H1 (cell line): Measurements from ENCODE around the gene C17orf50. TPM values are rescaled to one million over a fixed set of nuclear protein-coding genes. Genes with fewer than 3 reads are reported as not detected.

Experiments
- CTCF ChIA-PET: fragments of 300-600 bp; sonication (Branson Sonifier 250); formaldehyde crosslinking; loops from one replicate; lab custom pipeline; 2021; ENCODE audit not compliant: partially characterized antibody; lab: Charles Lee
- POLR2A ChIA-PET: fragments of 300-600 bp; sonication (Branson Sonifier 250); formaldehyde crosslinking; loops from one replicate; lab custom pipeline; 2021; ENCODE audit warnings: inconsistent platforms; ENCODE audit not compliant: partially characterized antibody; lab: Charles Lee
- DNase-seq, 2 experiments: peaks; one replicate each; pipeline versions ENCODE4 v3.0.0 to v3.0.0-alpha.2; 2010 to 2022; ENCODE audit warnings: low spot score in 2 of 2, low read depth in 1 of 2, mixed read lengths in 1 of 2
- FAIRE-seq: peaks from 2 replicates; lab custom pipeline; 2011; peaks lifted over from hg19 to GRCh38; lab: Jason Lieb, UNC
- H2AFZ ChIP-seq: 2 replicates; pipeline ENCODE4 v1.8.1; 2012; ENCODE audit warnings: low read length, inconsistent platforms
- H2AK5ac ChIP-seq: 2 replicates; pipeline ENCODE4 v1.6.1; 2013; ENCODE audit warnings: low read depth, low read length
- H2BK120ac ChIP-seq: replicated peaks from 2 replicates; pipeline ENCODE3; 2013; ENCODE audit warnings: low read depth, low read length, inconsistent platforms
- H2BK12ac ChIP-seq: 2 replicates; pipeline ENCODE4 v1.6.1; 2013; ENCODE audit warnings: low read depth, low read length
- H2BK15ac ChIP-seq: 2 replicates; pipeline ENCODE4 v1.6.1; 2013; ENCODE audit warnings: low read length
- H2BK20ac ChIP-seq: 2 replicates; pipeline ENCODE4 v1.6.1; 2013; ENCODE audit warnings: low read length
- H2BK5ac ChIP-seq: 2 replicates; pipeline ENCODE4 v1.6.1; 2013; ENCODE audit warnings: low read depth, low read length
- H3K14ac ChIP-seq: 2 replicates; pipeline ENCODE4 v1.6.1; 2013; ENCODE audit warnings: inconsistent platforms; ENCODE audit not compliant: insufficient read length
- H3K18ac ChIP-seq: 2 replicates; pipeline ENCODE4 v1.6.1; 2013; ENCODE audit warnings: low read length; ENCODE audit errors: extremely low read depth
- H3K23ac ChIP-seq: 2 replicates; pipeline ENCODE4 v1.6.1; 2013; ENCODE audit warnings: inconsistent platforms; ENCODE audit not compliant: insufficient read length
- H3K23me2 ChIP-seq: 2 replicates; pipeline ENCODE4 v1.6.1; 2013; ENCODE audit warnings: low read depth, low read length
- H3K27ac ChIP-seq: 2 replicates; pipeline ENCODE4 v1.6.1; 2011; ENCODE audit warnings: low read depth, low read length, inconsistent platforms
- H3K27me3 ChIP-seq, 4 experiments: replicated peaks in 1 of 4; 1 replicate in 1 of 4; 2 replicates in 3 of 4; pipeline versions ENCODE4 v1.6.1 to v1.8.1; 2011 to 2013; ENCODE audit warnings: low read length in 3 of 4, mild to moderate bottlenecking in 3 of 4, inconsistent platforms in 2 of 4, mixed read lengths in 2 of 4, moderate library complexity in 1 of 4; ENCODE audit not compliant: control insufficient read depth in 3 of 4, insufficient read depth in 3 of 4; ENCODE audit errors: extremely low read depth in 1 of 4
- H3K36me3 ChIP-seq, 4 experiments: 2 replicates each; pipeline versions ENCODE4 v1.6.1 to v1.8.1; 2011 to 2013; ENCODE audit warnings: mild to moderate bottlenecking in 4 of 4, low read length in 3 of 4, moderate library complexity in 2 of 4, control low read depth in 1 of 4, inconsistent platforms in 1 of 4; ENCODE audit not compliant: insufficient read depth in 4 of 4, control insufficient read depth in 2 of 4
- H3K4ac ChIP-seq: replicated peaks from 2 replicates; pipeline ENCODE3; 2013; ENCODE audit warnings: low read length, low read depth, mixed read lengths, inconsistent platforms; ENCODE audit not compliant: insufficient read length
- H3K4me1 ChIP-seq, 4 experiments: replicated peaks in 1 of 4; 1 replicate in 1 of 4; 2 replicates in 3 of 4; pipeline versions ENCODE4 v1.6.1 to v1.8.1; 2011 to 2013; ENCODE audit warnings: low read length in 3 of 4, inconsistent platforms in 2 of 4, mixed read lengths in 1 of 4; ENCODE audit not compliant: insufficient read depth in 4 of 4, control insufficient read depth in 3 of 4
- H3K4me2 ChIP-seq, 2 experiments: 2 replicates each; pipeline versions ENCODE4 v1.6.1 to v1.8.1; 2011 to 2013; ENCODE audit warnings: low read depth in 2 of 2, low read length in 2 of 2, control low read depth in 1 of 2, inconsistent platforms in 1 of 2, mild to moderate bottlenecking in 1 of 2; ENCODE audit not compliant: insufficient read depth in 1 of 2
- H3K4me3 ChIP-seq, 4 experiments: fragments of 200-600, 300-600 bp in 1 of 4; sonication (generic), shearing (Covaris generic), sonication (Bioruptor Twin) in 1 of 4; 2 replicates each; pipeline versions ENCODE4 v1.5.1 to v1.8.1; 2011 to 2016; ENCODE audit warnings: low read length in 4 of 4, low read depth in 3 of 4, control low read depth in 2 of 4, inconsistent platforms in 2 of 4, mild to moderate bottlenecking in 2 of 4, mixed read lengths in 1 of 4, moderate library complexity in 1 of 4; ENCODE audit not compliant: insufficient read depth in 2 of 4; ENCODE audit errors: extremely low read depth in 1 of 4
- H3K56ac ChIP-seq: replicated peaks from 2 replicates; pipeline ENCODE3; 2013; ENCODE audit warnings: low read depth, mild to moderate bottlenecking, mixed read lengths, low read length, inconsistent platforms; ENCODE audit not compliant: insufficient read length
- H3K79me1 ChIP-seq: 2 replicates; pipeline ENCODE4 v1.6.1; 2013; ENCODE audit warnings: low read depth, low read length, control low read depth
- H3K79me2 ChIP-seq, 2 experiments: 2 replicates each; pipeline versions ENCODE4 v1.6.1 to v1.8.1; 2012 to 2013; ENCODE audit warnings: low read length in 2 of 2, mild to moderate bottlenecking in 2 of 2, inconsistent platforms in 1 of 2; ENCODE audit not compliant: insufficient read depth in 2 of 2, control insufficient read depth in 1 of 2
- H3K9ac ChIP-seq, 4 experiments: replicated peaks in 1 of 4; 1 replicate in 1 of 4; 2 replicates in 3 of 4; pipeline versions ENCODE4 v1.6.1 to v1.8.1; 2011 to 2013; ENCODE audit warnings: low read depth in 3 of 4, low read length in 3 of 4, control low read depth in 2 of 4, mild to moderate bottlenecking in 2 of 4, moderate library complexity in 2 of 4, inconsistent platforms in 1 of 4; ENCODE audit errors: extremely low read depth in 1 of 4
- H3K9me3 ChIP-seq, 2 experiments: 2 replicates each; pipeline versions ENCODE4 v1.6.1 to v1.8.1; 2012 to 2013; ENCODE audit warnings: mild to moderate bottlenecking in 2 of 2, moderate library complexity in 2 of 2, control low read depth in 1 of 2, inconsistent platforms in 1 of 2, low read depth in 1 of 2, low read length in 1 of 2, mixed read lengths in 1 of 2; ENCODE audit not compliant: insufficient read depth in 2 of 2
- H4K20me1 ChIP-seq, 2 experiments: replicated peaks in 1 of 2; 2 replicates each; pipeline versions ENCODE3 to v1.8.1; 2011 to 2013; ENCODE audit warnings: inconsistent platforms in 2 of 2, low read length in 2 of 2, mild to moderate bottlenecking in 1 of 2; ENCODE audit not compliant: insufficient read depth in 2 of 2, control insufficient read depth in 1 of 2
- H4K5ac ChIP-seq: 2 replicates; pipeline ENCODE4 v1.6.1; 2013; ENCODE audit warnings: low read length, low read depth, mixed read lengths, inconsistent platforms; ENCODE audit not compliant: insufficient read length
- H4K8ac ChIP-seq: 2 replicates; pipeline ENCODE4 v1.8.0; 2013; ENCODE audit warnings: mild to moderate bottlenecking, moderate library complexity, low read length, inconsistent platforms; ENCODE audit not compliant: insufficient read depth; ENCODE audit errors: extremely low read depth
- H4K91ac ChIP-seq: replicated peaks from 2 replicates; pipeline ENCODE3; 2013; ENCODE audit warnings: low read length, mixed read lengths, inconsistent platforms; ENCODE audit not compliant: insufficient read length
- CBX8 ChIP-seq: fragments of 300-800, 300-1000 bp; sonication (generic); IDR thresholded peaks from 2 replicates; pipeline ENCODE4 v1.7.1; 2016; ENCODE audit warnings: low read depth, low read length, borderline replicate concordance
- FOSL1 ChIP-seq: IDR thresholded peaks from 2 replicates; pipeline ENCODE4 v1.6.1; 2011; ENCODE audit warnings: mild to moderate bottlenecking, low read depth, low read length, moderate library complexity; ENCODE audit not compliant: insufficient read depth
- JUND ChIP-seq: IDR thresholded peaks from 2 replicates; pipeline ENCODE4 v1.6.1; 2011; ENCODE audit warnings: mild to moderate bottlenecking, improper control_type of control experiment, low read length
- KDM1A ChIP-seq: fragments of 200-600, 300-600 bp; sonication (generic); IDR thresholded peaks from 2 replicates; pipeline ENCODE4 v1.7.1; 2016; ENCODE audit warnings: mild to moderate bottlenecking, low read length, borderline replicate concordance
- PHF8 ChIP-seq: fragments of 200-600 bp; sonication (generic); conservative IDR thresholded peaks from 2 replicates; pipeline ENCODE4 v1.7.1; 2012; ENCODE audit warnings: low read depth, mild to moderate bottlenecking, inconsistent platforms, low read length, moderate library complexity
- SAP30 ChIP-seq: fragments of 300-600 bp; sonication (generic); IDR thresholded peaks from 2 replicates; pipeline ENCODE4 v1.7.1; 2012; ENCODE audit warnings: low read length, moderate library complexity, mild to moderate bottlenecking, inconsistent platforms; ENCODE audit not compliant: insufficient read depth, insufficient replicate concordance
- SIX5 ChIP-seq: IDR thresholded peaks from 2 replicates; pipeline ENCODE4 v1.6.1; 2011; ENCODE audit warnings: mild to moderate bottlenecking, low read depth, low read length
- SUZ12 ChIP-seq: fragments of 200-600 bp; sonication (generic); IDR thresholded peaks from 2 replicates; pipeline ENCODE4 v1.6.1; 2012; ENCODE audit warnings: mild to moderate bottlenecking, inconsistent platforms, low read length, moderate library complexity, mixed read lengths
- TBP ChIP-seq: IDR thresholded peaks from 2 replicates; pipeline ENCODE4 v1.6.1; 2011; ENCODE audit warnings: low read depth, low read length, improper control_type of control experiment
- TEAD4 ChIP-seq: IDR thresholded peaks from 2 replicates; pipeline ENCODE4 v1.6.1; 2012; ENCODE audit warnings: low read depth, low read length, inconsistent platforms, mixed read lengths
- YY1 ChIP-seq: IDR thresholded peaks from 2 replicates; pipeline ENCODE4 v1.6.1; 2011; ENCODE audit warnings: low read depth, mild to moderate bottlenecking, low read length
- WGBS, 2 experiments: shearing (Covaris generic) in 1 of 2; methylation state at CpG; one replicate each; pipeline versions ENCODE4 v1.1.6 to v1.1.7; 2013 to 2015; ENCODE audit warnings: low lambda C conversion rate in 2 of 2, mixed read lengths in 2 of 2, inconsistent platforms in 1 of 2, low coverage in 1 of 2, missing lambda C conversion rate in 1 of 2; ENCODE audit not compliant: insufficient replicate concordance in 2 of 2, insufficient coverage in 1 of 2, insufficient read length in 1 of 2; ENCODE audit errors: extremely low coverage in 1 of 2, missing lambda C conversion rate in 1 of 2; 5-methylcytosine and 5-hydroxymethylcytosine counted together
- polyA plus RNA-seq, 7 experiments: library from polyadenylated mRNA; depleted of rRNA in 3 of 7; stranded (reverse) in 5 of 7; unstranded in 2 of 7; fragments of >200 nt in 5 of 7; fragments of 200-250 nt in 2 of 7; gene quantifications; 1 replicate in 5 of 7; 2 replicates in 1 of 7; 4 replicates in 1 of 7; pipeline versions ENCODE4 v1.2.1 to v1.2.3, GENCODE V29; 2011 to 2013; ENCODE audit warnings: missing spikeins in 2 of 7, mixed read lengths in 2 of 7
- total RNA-seq: library from RNA; stranded (reverse); fragmentation: NEBNext Ultra II Directional; extraction: Animal tissue kit (Norgen Biotek cat#: 25700); gene quantifications from 2 replicates; pipeline ENCODE4 v1.2.1, GENCODE V29; 2021
- TF ChIP-seq, protein P1 (sequence below): IDR thresholded peaks from 2 replicates; pipeline ENCODE4 v1.6.1; 2012; ENCODE audit warnings: low read length, inconsistent platforms

Gene C17orf50
- total and polyA plus RNA-seq, 2 of the 8 experiments (the other 6 are each of a cell fraction or from before 2014, with no cell fraction given), result 0.12 TPM; not detected in 1

DNA sequence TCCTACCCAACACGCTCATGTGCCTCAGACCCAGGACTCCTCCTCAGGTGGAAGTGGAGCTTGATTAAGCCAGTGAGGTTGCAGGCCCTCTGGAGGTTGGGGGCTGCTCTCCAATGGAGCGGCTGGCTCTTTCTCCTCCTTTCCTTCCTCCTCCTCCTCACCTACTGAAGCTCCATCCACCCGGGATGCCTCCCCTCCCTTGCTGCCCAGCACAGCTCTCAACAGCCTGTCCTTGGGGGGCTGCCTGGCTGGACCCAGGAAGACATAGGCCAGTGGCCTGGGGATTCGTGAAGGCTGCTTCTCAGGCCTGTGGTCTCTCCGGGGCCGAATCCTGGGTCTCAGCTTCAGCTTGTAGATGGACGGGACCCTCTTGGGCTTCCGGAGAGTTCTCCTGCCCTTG is 15.9 kb upstream of the C17orf50 start:
- Histone ChIP-seq H2BK15ac (no peak overlapping the region), H4K5ac (no peak overlapping the region), H3K23me2 (peaks cover 5% of the 10 kb centered on the region; the same call in 1 of the 2 replicates), H2BK5ac (no peak overlapping the region), H3K14ac (no peak overlapping the region), H3K79me2 (no peaks in the 10 kb centered on the region), H3K4me2 (no peak overlapping the region), H3K79me1 (no peaks in the 10 kb centered on the region; the same call in 1 of the 2 replicates), H4K91ac (no peak overlapping the region), H2BK120ac (no peak overlapping the region), H2BK20ac (no peak overlapping the region), H4K8ac (no peak overlapping the region), H3K4me3 (no peak overlapping the region), H3K9me3 (peaks cover 8 to 11% of the 10 kb centered on the region in 2 experiments; a peak in 2 of 4 replicates), H3K23ac (no peak overlapping the region), H3K4ac (no peak overlapping the region), H3K56ac (no peak overlapping the region), H3K36me3 (peaks cover 0 to 8% (median 0%) of the 10 kb centered on the region in 4 experiments; a peak in 1 of 8 replicates), H4K20me1 (peaks cover 0 to 10% of the 10 kb centered on the region in 2 experiments), H2BK12ac (no peak overlapping the region), H2AK5ac (no peak overlapping the region), H2AFZ (no peak overlapping the region), H3K27me3 (peaks cover 11 to 36% (median 33%) of the 10 kb centered on the region in 4 experiments), H3K4me1 (peaks cover 0 to 9% (median 4%) of the 10 kb centered on the region in 4 experiments; a peak in 5 of 7 replicates), H3K27ac (no peak overlapping the region), H3K18ac (no peak overlapping the region), H3K9ac (no peak overlapping the region)
- DNase-seq (no peak), FAIRE-seq (no peak)
- ChIA-PET CTCF (interaction anchor here (0.6 to 8.4 kb wide), 14 partner anchors 12 to 148 kb away, joined by 3 to 166 read pairs (median 3); partner anchors contain the start of gene RASL10B), POLR2A (interaction anchor here (1.8 kb wide), 1 partner anchor 19 kb away, joined by 4 read pairs; no protein-coding TSS in a partner anchor)
- WGBS, 2 experiments, result 80% methylated on average over 5 of the region's 8 CpGs; no CpG with 5 or more reads in 1 of the 2 experiments
- TF ChIP-seq TEAD4 (no peak), SAP30 (no peak), PHF8 (no peak), SUZ12 (no peak), CBX8 (no peak), SIX5 (no peak), JUND (no peak), TBP (no peak), FOSL1 (no peak), YY1 (no peak), KDM1A (no peak)
- TF ChIP-seq, protein P1, sequence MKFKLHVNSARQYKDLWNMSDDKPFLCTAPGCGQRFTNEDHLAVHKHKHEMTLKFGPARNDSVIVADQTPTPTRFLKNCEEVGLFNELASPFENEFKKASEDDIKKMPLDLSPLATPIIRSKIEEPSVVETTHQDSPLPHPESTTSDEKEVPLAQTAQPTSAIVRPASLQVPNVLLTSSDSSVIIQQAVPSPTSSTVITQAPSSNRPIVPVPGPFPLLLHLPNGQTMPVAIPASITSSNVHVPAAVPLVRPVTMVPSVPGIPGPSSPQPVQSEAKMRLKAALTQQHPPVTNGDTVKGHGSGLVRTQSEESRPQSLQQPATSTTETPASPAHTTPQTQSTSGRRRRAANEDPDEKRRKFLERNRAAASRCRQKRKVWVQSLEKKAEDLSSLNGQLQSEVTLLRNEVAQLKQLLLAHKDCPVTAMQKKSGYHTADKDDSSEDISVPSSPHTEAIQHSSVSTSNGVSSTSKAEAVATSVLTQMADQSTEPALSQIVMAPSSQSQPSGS, result no peak
